Fibroblast of peridontal ligament (primary cell): ENCODE results near the gene ARHGAP6.
A peak's percentile ranks its signal among the peaks of the same experiment; 100 is the strongest.
"Not testable (repeated sequence)": the region's sequence is repeated elsewhere in the genome, so short reads cannot be mapped to it uniquely, and the experiment has no call there.

Source experiments
- DNase-seq: peaks from one replicate; pipeline ENCODE4 v3.0.0-alpha.2; 2010; ENCODE audit errors: extremely low read depth

Gene ARHGAP6

GRCh38 chrX:11641349-11642065 is 24.2 kb downstream of the ARHGAP6 start:
- no peak for DNase-seq

DNA sequence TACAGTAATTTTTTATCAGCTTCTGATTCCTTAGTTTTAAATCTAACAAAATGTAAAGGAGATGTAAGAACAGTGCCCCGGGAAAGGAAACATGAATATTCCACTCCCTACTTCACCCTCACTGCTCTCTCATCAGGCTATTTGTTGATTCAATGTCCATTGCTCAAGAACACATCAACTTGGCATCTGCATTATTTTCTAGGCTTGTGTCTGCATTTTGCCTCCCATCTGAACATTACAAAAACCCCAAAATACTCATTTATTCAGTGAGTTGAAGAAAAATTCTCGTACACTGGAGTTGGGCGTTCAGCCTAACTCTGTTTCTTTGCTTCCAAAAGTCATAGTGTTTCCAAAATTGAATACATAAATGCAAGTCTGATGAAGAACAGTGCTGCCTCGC is 25.6 kb downstream of the ARHGAP6 start:
- no peak for DNase-seq

DNA sequence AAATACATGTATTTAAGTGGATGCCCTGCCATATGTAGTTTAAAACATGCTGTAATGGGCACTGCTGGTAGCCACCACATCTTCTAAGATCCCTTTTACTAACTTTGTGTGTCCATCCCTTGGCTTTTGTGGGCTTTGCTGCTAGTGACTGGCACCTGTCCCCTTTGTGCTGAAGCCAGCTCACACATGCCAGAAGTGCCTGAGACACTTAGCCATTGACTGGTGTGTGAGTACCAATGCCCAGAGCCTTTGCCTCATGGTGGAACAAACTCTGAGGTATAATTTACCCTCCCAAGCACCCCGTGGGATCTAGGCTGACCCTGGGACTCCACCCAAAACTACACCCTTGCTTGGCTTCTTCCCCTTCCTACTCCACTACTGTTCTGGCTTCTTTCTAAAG is 33.0 kb downstream of the ARHGAP6 start:
- no peak for DNase-seq

GRCh38 chrX:11629593-11630211 is 36.0 kb downstream of the ARHGAP6 start:
- peak; percentile 52 for DNase-seq

GRCh38 chrX:11628399-11628798 is 37.3 kb downstream of the ARHGAP6 start:
- DNase-seq, result no peak

DNA sequence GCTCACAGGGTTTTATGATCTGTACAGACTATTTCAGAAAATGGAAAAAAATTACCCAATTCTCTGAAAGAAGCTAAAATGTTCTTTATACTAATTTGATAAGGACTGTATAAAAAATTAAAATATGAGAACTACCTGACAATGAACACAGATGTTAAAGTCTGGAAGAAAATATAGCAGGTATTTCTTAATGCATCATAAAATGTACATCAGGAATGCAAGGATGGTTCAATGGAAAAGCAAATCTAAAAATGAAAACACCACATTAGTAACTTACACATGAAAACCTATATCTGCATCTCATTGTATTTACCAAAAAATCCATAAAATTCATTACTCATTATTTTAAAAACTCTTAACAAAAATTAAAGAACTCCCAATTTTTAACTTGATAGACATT is 39.4 kb downstream of the ARHGAP6 start:
- no peak for DNase-seq

DNA sequence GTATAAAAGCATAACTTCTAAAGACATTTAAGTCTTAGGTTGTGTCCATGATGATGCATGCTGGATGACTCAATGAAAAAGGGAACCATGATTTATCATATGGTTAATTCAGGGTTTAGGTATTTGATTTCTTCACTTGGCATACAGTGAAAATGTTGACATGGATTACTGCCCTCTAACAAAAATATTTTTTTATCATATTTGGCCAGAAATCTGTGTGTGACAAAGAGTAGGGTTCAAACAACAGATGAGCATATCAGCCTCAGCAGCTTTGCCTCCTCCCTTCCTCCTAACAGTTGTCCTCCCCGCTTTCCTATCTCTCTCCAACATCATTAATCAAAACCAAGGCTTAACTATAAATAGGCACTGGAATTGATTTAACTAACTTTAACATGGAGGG is 46.3 kb downstream of the ARHGAP6 start:
- no peak for DNase-seq

DNA sequence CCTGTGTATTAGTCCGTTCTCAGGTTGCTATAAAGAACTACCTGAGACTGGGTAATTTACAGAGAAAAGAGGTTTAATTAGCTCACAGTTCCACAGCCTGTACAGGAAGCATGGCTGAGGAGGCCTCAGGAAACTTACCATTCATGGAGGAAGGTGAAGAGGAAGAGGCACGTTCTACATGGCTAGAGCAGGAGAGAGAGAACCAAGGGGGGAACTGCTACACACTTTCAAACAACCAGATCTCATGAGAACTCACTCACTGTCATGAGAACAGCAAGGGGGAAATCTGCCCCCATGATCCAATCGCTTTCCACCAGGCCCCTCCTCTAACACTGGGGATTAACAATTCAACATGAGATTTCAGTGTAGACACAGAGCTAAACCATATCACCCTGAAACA is 51.5 kb downstream of the ARHGAP6 start:
- not testable (repeated sequence) for DNase-seq

- DNase-seq, result no peak
These were observed 53.8 kb downstream of the ARHGAP6 start for GRCh38 chrX:11611965-11612364.

GRCh38 chrX:11611161-11611560 is 54.6 kb downstream of the ARHGAP6 start:
- no peak for DNase-seq

DNA sequence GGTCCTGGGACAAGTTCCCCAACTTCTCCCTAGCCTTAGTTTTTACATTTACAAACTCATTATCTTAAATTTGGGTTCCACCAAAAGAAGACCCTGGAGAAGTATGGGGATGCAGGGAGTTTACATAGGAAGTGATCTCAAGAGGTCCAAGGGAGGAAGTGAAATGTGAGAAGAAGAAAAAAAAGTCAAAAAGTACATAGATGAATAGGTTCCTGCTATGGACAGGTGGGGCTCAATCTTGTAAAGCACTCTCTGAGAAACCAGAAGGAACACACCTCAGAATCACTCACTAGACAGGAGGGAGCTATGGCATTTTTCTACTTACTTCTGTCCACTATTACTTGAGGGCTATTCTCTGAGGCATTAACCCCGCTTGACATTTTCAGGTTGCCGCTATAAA is 56.6 kb downstream of the ARHGAP6 start:
- no peak for DNase-seq

GRCh38 chrX:11606408-11606807 is 59.3 kb downstream of the ARHGAP6 start:
- no peak for DNase-seq

DNA sequence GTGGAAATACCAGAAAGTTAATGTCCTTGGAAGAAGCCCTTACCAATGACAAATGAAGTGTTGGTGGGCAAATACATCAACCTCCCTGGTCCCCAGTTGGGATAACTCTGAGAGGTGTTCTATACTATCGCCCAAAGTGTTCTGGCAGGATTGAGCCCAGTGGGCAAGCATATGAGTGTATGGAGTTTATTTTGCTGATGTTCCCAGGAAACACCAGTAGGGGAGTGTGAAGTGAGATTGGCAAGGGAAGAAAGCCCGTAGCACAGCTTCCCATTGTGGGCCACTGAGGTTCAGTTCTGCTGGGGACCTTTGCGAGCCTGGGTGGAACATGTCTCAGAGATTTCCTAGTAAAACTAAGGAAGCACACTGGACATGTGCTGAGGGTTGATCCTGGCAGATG is 65.1 kb downstream of the ARHGAP6 start:
- no peak for DNase-seq

GRCh38 chrX:11597479-11597878 is 68.2 kb downstream of the ARHGAP6 start:
- no peak for DNase-seq

DNA sequence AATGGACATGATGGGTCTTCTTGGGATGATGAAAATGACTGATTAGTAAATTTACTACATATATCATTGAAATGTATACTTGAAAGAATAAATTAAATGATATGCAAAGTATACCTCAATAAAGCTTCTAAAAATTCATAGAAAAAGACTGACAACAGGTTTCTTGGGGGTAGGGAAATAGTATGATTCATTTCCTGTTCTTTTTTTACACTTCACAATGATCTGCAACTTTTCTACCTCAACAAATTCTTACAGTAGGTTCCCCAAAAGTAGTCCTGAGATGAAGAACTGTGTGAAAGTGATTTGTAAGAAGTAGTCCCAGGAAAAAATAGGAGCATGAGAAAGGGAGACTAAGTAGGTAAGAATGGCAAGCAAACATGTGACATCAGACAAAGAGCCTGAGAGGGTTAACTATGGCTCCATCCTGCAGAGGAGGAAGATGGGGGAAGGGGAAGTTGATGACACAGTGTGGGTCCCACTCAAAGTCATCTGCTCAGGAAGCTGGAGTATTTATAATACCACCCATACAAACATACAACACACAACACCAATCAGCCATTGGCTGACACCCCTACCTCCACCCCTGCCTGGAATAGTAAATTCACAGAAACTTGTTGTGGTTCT is 73.9 kb downstream of the ARHGAP6 start:
- no peak for DNase-seq

GRCh38 chrX:11589641-11590040 is 76.1 kb downstream of the ARHGAP6 start:
- no peak for DNase-seq

GRCh38 chrX:11588097-11588496 is 77.6 kb downstream of the ARHGAP6 start:
- DNase-seq, result no peak

GRCh38 chrX:11585174-11585573 is 80.5 kb downstream of the ARHGAP6 start:
- no peak for DNase-seq

DNA sequence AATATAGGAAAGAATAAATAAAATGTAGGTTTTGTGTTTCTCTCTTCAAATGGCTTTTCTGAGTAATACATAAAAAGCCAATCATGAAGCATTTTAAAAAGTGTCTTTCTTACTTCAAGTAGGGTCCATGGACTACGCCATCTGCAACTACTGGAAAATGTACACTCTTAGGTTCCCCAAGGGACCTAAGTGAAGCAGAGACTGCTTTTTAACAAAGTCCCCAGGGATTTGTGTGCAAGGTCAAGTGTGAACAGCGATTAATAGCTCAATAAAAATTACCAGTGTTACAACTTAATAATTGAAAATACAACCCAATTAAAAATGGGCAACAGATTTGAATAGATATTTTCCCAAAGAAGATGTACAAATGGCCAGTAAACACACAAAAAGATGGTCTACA is 84.9 kb downstream of the ARHGAP6 start:
- DNase-seq, result no peak

GRCh38 chrX:11579636-11580600 is 85.8 kb downstream of the ARHGAP6 start:
- no peak for DNase-seq

DNA sequence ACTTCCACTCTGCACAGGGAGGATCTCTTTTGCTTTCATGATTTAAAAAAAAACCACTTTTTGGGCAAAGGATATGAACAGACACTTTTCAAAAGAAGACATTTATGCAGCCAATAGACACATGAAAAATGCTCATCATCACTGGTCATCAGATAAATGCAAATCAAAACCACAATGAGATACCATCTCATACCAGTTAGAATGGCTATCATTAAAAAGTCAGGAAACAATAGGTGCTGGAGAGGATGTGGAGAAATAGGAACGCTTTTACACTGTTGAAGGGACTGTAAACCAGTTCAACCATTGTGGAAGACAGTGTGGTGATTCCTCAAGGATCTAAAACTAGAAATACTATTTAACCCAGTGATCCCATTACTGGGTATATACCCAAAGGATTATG is 87.4 kb downstream of the ARHGAP6 start:
- not testable (repeated sequence) for DNase-seq

- no peak for DNase-seq
These were observed 88.1 kb downstream of the ARHGAP6 start for GRCh38 chrX:11577603-11578002.
